Mononuclear cell (primary cell): ENCODE data around the gene CFAP46. TPM values are rescaled to one million over a fixed set of nuclear protein-coding genes. Genes with fewer than 3 reads are reported as not detected.

Experiments used
- H3K27me3 ChIP-seq: 2 replicates; pipeline ENCODE4 v1.6.0; 2011; ENCODE audit warnings: low read length, control low read depth; ENCODE audit not compliant: insufficient read depth
- H3K4me1 ChIP-seq: 2 replicates; pipeline ENCODE4 v1.5.1; 2011; ENCODE audit warnings: mild to moderate bottlenecking, low read length, control low read depth; ENCODE audit not compliant: insufficient read depth
- H3K4me3 ChIP-seq: 2 replicates; pipeline ENCODE4 v1.5.1; 2011; ENCODE audit warnings: mild to moderate bottlenecking, low read length, moderate library complexity
- H3K9me3 ChIP-seq: 2 replicates; pipeline ENCODE4 v1.5.1; 2011; ENCODE audit warnings: low read depth, mild to moderate bottlenecking, control low read depth, low read length
- total RNA-seq: library from RNA; depleted of rRNA; stranded (reverse); fragments of >200 nt; gene quantifications from one replicate; pipeline ENCODE4 v1.2.3, GENCODE V29; 2012

Gene CFAP46
- total RNA-seq, 1 donor: under 0.01 TPM

- no peaks in the 10 kb centered on the region for H3K9me3 ChIP-seq
These were observed 172.0 kb downstream of the CFAP46 start for GRCh38 chr10:132770061-132771021.

GRCh38 chr10:132768346-132769248 lies 173.8 kb downstream of the CFAP46 start:
- no peaks in the 10 kb centered on the region for H3K27me3 ChIP-seq
- no peak overlapping the region for H3K4me3 ChIP-seq
- H3K4me1 ChIP-seq: no peaks in the 10 kb centered on the region
- H3K9me3 ChIP-seq: no peaks in the 10 kb centered on the region

More at GRCh38 chr10:132770061-132771021, 172.0 kb downstream of the CFAP46 start:
- Histone ChIP-seq H3K4me3 (no peak overlapping the region), H3K4me1 (no peaks in the 10 kb centered on the region), H3K27me3 (no peaks in the 10 kb centered on the region)

GRCh38 chr10:132766291-132766690 lies 176.1 kb downstream of the CFAP46 start:
- Histone ChIP-seq H3K4me1 (no peaks in the 10 kb centered on the region), H3K4me3 (no peak overlapping the region), H3K9me3 (no peaks in the 10 kb centered on the region), H3K27me3 (no peaks in the 10 kb centered on the region)

- H3K27me3 ChIP-seq: no peaks in the 10 kb centered on the region
- H3K9me3 ChIP-seq: no peaks in the 10 kb centered on the region
- H3K4me3 ChIP-seq: no peak overlapping the region
- H3K4me1 ChIP-seq: no peaks in the 10 kb centered on the region
These were observed 176.9 kb downstream of the CFAP46 start for GRCh38 chr10:132765435-132765834.

GRCh38 chr10:132764108-132764507 lies 178.3 kb downstream of the CFAP46 start:
- no peaks in the 10 kb centered on the region for H3K27me3 ChIP-seq
- H3K9me3 ChIP-seq: no peaks in the 10 kb centered on the region
- no peak overlapping the region for H3K4me3 ChIP-seq
- no peaks in the 10 kb centered on the region for H3K4me1 ChIP-seq

- no peaks in the 10 kb centered on the region for H3K27me3 ChIP-seq
- H3K4me3 ChIP-seq: no peak overlapping the region
- no peaks in the 10 kb centered on the region for H3K9me3 ChIP-seq
- H3K4me1 ChIP-seq: no peaks in the 10 kb centered on the region
These were observed 178.8 kb downstream of the CFAP46 start for GRCh38 chr10:132763545-132763944.

- Histone ChIP-seq H3K27me3 (no peaks in the 10 kb centered on the region), H3K9me3 (no peaks in the 10 kb centered on the region), H3K4me1 (no peaks in the 10 kb centered on the region), H3K4me3 (no peak overlapping the region)
These were observed 180.1 kb downstream of the CFAP46 start for GRCh38 chr10:132762267-132762666.

- no peak overlapping the region for H3K4me3 ChIP-seq
- H3K27me3 ChIP-seq: no peaks in the 10 kb centered on the region
- no peaks in the 10 kb centered on the region for H3K9me3 ChIP-seq
- H3K4me1 ChIP-seq: no peaks in the 10 kb centered on the region
These were observed 180.8 kb downstream of the CFAP46 start for GRCh38 chr10:132761395-132762060.

GRCh38 chr10:132758865-132759264 lies 183.5 kb downstream of the CFAP46 start:
- no peaks in the 10 kb centered on the region for H3K9me3 ChIP-seq
- H3K27me3 ChIP-seq: no peaks in the 10 kb centered on the region
- no peaks in the 10 kb centered on the region for H3K4me1 ChIP-seq
- no peak overlapping the region for H3K4me3 ChIP-seq

Other genes with a start within 250 kb of the CFAP46 start
- gene NKX6-2, start 156.4 kb downstream of the CFAP46 start, total RNA-seq: not detected
- not detected for gene ADGRA1, start 145.4 kb upstream of the CFAP46 start, total RNA-seq
- gene KNDC1, start 217.6 kb upstream of the CFAP46 start, total RNA-seq: 0.94 TPM